Ascending aorta (tissue), 2 donors: ENCODE measurements around the gene FDX2. TPM values are rescaled to one million over a fixed set of nuclear protein-coding genes. Genes with fewer than 3 reads are reported as not detected.

ENCODE experiments used
- DNase-seq, 2 donors: peaks; one replicate each; pipeline ENCODE4 v3.0.0-alpha.2; 2019; ENCODE audit warnings: low spot score in 2 of 2
- H3K27ac ChIP-seq, 2 donors: fragments of 200-600 bp; sonication (generic); one replicate each; pipeline ENCODE4 v1.5.1; 2016 to 2017; ENCODE audit warnings: mild to moderate bottlenecking in 1 of 2
- H3K27me3 ChIP-seq: fragments of 200-600 bp; sonication (generic); one replicate; pipeline ENCODE4 v1.5.1; 2017
- H3K36me3 ChIP-seq, 2 donors: fragments of 200-600 bp; sonication (generic); one replicate each; pipeline ENCODE4 v1.5.1; 2016
- H3K4me1 ChIP-seq, 2 donors: fragments of 200-600 bp; sonication (generic); one replicate each; pipeline ENCODE4 v1.5.1; 2016 to 2017; ENCODE audit warnings: mild to moderate bottlenecking in 1 of 2
- H3K4me3 ChIP-seq, 2 donors: fragments of 200-600 bp; sonication (generic); one replicate each; pipeline ENCODE4 v1.5.1; 2016 to 2017; ENCODE audit warnings: mild to moderate bottlenecking in 1 of 2
- H3K9me3 ChIP-seq, 2 donors: fragments of 200-600 bp; sonication (generic); one replicate each; pipeline ENCODE4 v1.5.1; 2016
- intact Hi-C: fragments of 100-400 bp; cut with DNase I; formaldehyde crosslinking; loops from one replicate; pipeline ENCODE4 v1.15.1; 2023
- total RNA-seq: library from RNA; depleted of rRNA; stranded (reverse); fragments of >200 nt; gene quantifications from one replicate; pipeline ENCODE4 v1.1.0, GENCODE V29; 2016
- TF ChIP-seq, protein P1 (sequence below), 3 experiments: fragments of 200-600 bp in 2 of 3; fragments of 450-650 bp in 1 of 3; sonication (generic) in 2 of 3; IDR thresholded peaks; one replicate each; pipeline ENCODE4 v1.5.1; 2016 to 2019; ENCODE audit warnings: antibody characterized with exemption in 3 of 3, mild to moderate bottlenecking in 1 of 3, moderate library complexity in 1 of 3

The FDX2 gene
- total RNA-seq, 1 donor from 2014 or later, result 16.8 TPM

DNA sequence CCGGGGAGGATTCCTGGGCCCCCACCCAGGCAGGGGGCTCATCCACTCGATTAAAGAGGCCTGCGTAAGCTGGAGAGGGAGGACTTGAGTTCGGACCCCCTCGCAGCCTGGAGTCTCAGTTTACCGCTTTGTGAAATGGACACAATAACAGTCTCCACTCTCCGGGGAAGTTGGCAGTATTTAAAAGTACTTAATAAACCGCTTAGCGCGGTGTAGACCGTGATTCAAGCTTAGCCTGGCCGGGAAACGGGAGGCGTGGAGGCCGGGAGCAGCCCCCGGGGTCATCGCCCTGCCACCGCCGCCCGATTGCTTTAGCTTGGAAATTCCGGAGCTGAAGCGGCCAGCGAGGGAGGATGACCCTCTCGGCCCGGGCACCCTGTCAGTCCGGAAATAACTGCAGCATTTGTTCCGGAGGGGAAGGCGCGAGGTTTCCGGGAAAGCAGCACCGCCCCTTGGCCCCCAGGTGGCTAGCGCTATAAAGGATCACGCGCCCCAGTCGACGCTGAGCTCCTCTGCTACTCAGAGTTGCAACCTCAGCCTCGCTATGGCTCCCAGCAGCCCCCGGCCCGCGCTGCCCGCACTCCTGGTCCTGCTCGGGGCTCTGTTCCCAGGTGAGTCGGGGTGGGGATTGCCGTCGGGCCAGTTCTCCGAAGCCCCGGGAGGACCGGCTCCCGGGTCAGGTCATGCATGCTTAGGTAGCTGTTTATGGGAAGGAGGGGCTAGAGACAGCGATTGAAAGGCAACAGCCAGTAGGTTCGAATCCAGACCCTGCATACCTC lies 45.0 kb downstream of the FDX2 start, which contains the start of gene ICAM1:
Gene ICAM1, plus strand, starts transcription at position 505 of the 779 bp plus-strand sequence. Its CDS starts 40 bp downstream, at position 545.
- TF ChIP-seq, protein P1, sequence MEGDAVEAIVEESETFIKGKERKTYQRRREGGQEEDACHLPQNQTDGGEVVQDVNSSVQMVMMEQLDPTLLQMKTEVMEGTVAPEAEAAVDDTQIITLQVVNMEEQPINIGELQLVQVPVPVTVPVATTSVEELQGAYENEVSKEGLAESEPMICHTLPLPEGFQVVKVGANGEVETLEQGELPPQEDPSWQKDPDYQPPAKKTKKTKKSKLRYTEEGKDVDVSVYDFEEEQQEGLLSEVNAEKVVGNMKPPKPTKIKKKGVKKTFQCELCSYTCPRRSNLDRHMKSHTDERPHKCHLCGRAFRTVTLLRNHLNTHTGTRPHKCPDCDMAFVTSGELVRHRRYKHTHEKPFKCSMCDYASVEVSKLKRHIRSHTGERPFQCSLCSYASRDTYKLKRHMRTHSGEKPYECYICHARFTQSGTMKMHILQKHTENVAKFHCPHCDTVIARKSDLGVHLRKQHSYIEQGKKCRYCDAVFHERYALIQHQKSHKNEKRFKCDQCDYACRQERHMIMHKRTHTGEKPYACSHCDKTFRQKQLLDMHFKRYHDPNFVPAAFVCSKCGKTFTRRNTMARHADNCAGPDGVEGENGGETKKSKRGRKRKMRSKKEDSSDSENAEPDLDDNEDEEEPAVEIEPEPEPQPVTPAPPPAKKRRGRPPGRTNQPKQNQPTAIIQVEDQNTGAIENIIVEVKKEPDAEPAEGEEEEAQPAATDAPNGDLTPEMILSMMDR (IDR thresholded peaks at IDR 0.05), result no peak

DNA sequence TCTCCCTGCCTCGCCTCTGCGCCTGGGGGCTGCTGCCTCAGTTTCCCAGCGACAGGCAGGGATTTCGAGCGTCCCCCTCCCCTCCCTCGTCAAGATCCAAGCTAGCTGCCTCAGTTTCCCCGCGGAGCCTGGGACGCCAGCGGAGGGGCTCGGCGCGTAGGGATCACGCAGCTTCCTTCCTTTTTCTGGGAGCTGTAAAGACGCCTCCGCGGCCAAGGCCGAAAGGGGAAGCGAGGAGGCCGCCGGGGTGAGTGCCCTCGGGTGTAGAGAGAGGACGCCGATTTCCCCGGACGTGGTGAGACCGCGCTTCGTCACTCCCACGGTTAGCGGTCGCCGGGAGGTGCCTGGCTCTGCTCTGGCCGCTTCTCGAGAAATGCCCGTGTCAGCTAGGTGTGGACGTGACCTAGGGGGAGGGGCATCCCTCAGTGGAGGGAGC lies 45.6 kb downstream of the FDX2 start:
- Histone ChIP-seq H3K27me3 (no peaks in the 10 kb centered on the region), H3K36me3 (no peaks in the 10 kb centered on the region), H3K4me1 (peaks cover 7 to 15% of the 10 kb centered on the region in 2 donors), H3K9me3 (no peaks in the 10 kb centered on the region), H3K27ac (peak overlapping the region; percentile 69 to 81), H3K4me3 (peak overlapping the region; percentile 50 to 59)
- peak; percentile 60 to 87 for DNase-seq
- TF ChIP-seq, protein P1 (IDR thresholded peaks at IDR 0.05), result no peak
- intact Hi-C loops, result loop anchor here (2.0 kb wide), 1 partner anchor 63 kb away; the partner anchor contains the start of gene RAVER1

More for the DNA sequence above, 45.0 kb downstream of the FDX2 start, which contains the start of gene ICAM1:
- Histone ChIP-seq H3K9me3 (no peaks in the 10 kb centered on the region), H3K4me3 (peak within 1 kb of the TSS; percentile 50 to 59), H3K36me3 (no peaks in the 10 kb centered on the region), H3K27me3 (no peaks in the 10 kb centered on the region), H3K4me1 (peaks cover 7 to 15% of the 10 kb centered on the region in 2 donors), H3K27ac (peak within 1 kb of the TSS; percentile 69 to 81)
- intact Hi-C loops, result loop anchor here (2.0 kb wide), 1 partner anchor 62 kb away; the partner anchor contains the start of gene RAVER1
- DNase-seq, result peak; percentile 50 to 87

DNA sequence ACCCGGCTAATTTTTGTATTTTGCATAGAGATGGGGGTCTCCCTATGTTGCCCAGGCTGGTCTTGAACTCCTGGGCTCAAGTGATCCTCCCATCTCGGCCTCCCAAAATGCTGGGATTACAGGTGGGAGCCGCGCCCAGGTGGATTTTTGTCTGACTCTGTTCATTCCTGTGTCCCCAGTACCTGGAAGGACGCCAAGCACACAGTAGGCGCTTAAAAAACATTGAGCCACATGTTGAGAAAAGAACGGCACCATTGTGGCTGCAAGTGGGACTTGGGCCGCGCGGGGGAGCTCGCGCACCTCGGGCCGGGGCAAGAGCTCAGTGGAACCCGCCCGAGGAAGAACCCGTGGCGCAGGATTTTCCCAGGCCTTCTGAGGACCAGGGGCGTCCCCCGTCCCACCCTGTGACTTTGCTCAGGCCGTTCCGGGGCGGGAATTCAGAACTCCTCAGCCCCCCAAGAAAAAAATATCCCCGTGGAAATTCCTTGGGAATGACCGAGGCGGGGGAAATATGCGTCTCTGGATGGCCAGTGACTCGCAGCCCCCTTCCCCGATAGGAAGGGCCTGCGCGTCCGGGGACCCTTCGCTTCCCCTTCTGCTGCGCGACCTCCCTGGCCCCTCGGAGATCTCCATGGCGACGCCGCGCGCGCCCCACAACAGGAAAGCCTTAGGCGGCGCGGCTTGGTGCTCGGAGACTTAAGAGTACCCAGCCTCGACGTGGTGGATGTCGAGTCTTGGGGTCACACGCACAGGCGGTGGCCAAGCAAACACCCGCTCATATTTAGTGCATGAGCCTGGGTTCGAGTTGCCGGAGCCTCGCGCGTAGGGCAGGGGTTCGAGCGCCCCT lies 46.3 kb downstream of the FDX2 start:
- peak overlapping the region; percentile 50 to 59 for H3K4me3 ChIP-seq
- no peaks in the 10 kb centered on the region for H3K9me3 ChIP-seq
- H3K27me3 ChIP-seq, result no peaks in the 10 kb centered on the region
- intact Hi-C loops, result loop anchor here (1.0 to 2.0 kb wide), 2 partner anchors 63 to 120 kb away; partner anchors contain the start of gene RAVER1
- no peaks in the 10 kb centered on the region for H3K36me3 ChIP-seq
- peak overlapping the region; percentile 69 to 81 for H3K27ac ChIP-seq
- peak; percentile 47 to 92 for DNase-seq
- H3K4me1 ChIP-seq, result peaks cover 7 to 15% of the 10 kb centered on the region in 2 donors
- TF ChIP-seq, protein P1 (IDR thresholded peaks at IDR 0.05), result peak; percentile 93 to 99 (median 95)

DNA sequence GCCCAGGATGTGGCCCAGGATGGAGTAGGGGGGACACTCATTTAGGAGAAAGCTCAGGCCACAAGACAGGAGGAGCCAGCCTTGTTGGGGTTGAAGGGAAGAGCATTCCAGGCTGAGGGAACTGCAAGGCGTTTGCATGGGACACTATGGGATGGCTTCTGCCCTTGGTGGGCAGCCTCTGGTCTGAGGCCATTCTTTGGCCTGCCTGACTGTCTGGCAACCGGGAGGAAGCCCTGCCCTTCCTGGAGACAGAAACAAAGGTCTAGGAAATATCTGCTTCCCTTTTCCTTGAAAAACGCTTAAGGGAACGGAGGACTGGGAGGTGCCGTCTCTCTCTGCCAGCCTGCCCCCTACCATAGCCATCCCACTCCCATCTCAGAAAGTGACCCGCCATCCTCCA lies 47.7 kb downstream of the FDX2 start:
- Histone ChIP-seq H3K27me3 (no peaks in the 10 kb centered on the region), H3K36me3 (no peaks in the 10 kb centered on the region), H3K4me1 (peaks cover 7 to 15% of the 10 kb centered on the region in 2 donors), H3K4me3 (no peak overlapping the region), H3K9me3 (no peaks in the 10 kb centered on the region), H3K27ac (peak overlapping the region in 1 of 2 donors; percentile 56)
- DNase-seq, result no peak
- intact Hi-C loops, result no loop called here
- TF ChIP-seq, protein P1 (IDR thresholded peaks at IDR 0.05), result no peak

DNA sequence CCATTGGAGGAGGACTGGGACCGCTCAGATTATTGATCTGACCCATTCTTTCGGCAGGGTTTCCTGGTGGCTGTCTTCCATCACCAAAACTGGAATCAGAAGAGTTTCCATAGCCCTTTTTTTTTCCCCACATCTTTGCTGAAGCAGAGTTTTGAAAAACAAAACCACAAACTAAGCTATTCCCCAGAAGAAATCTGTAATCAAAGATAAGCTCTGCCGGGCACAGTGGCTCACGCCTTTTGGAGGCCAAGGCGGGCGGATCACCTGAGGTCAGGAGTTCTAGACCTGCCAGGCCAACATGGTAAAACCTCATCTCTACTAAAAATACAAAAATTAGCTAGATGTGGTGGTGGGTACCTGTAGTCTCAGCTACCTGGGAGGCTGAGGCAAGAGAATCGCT lies 49.1 kb downstream of the FDX2 start:
- DNase-seq, result no peak
- no peak overlapping the region for H3K27ac ChIP-seq
- H3K27me3 ChIP-seq, result no peaks in the 10 kb centered on the region
- TF ChIP-seq, protein P1 (IDR thresholded peaks at IDR 0.05), result no peak
- H3K9me3 ChIP-seq, result no peaks in the 10 kb centered on the region
- H3K36me3 ChIP-seq, result no peaks in the 10 kb centered on the region
- H3K4me1 ChIP-seq, result peaks cover 7 to 15% of the 10 kb centered on the region in 2 donors
- H3K4me3 ChIP-seq, result no peak overlapping the region
- intact Hi-C loops, result no loop called here
